Testis (tissue), 3 donors: ENCODE data around the gene LPAR3. TPM values are rescaled to one million over a fixed set of nuclear protein-coding genes. Genes with fewer than 3 reads are reported as not detected.
A peak's percentile ranks its signal among the peaks of the same experiment; 100 is the strongest.

Experiments used
- DNase-seq: peaks from one replicate; pipeline ENCODE4 v3.0.0-alpha.2; 2019
- H3K27ac ChIP-seq, 2 donors: fragments of 200-600 bp; sonication (generic); one replicate each; pipeline ENCODE4 v1.5.1; 2019
- H3K27me3 ChIP-seq: fragments of 200-600 bp; sonication (generic); one replicate; pipeline ENCODE4 v1.5.1; 2019
- H3K36me3 ChIP-seq: fragments of 200-600 bp; sonication (generic); one replicate; pipeline ENCODE4 v1.5.1; 2017; ENCODE audit warnings: low read depth; ENCODE audit errors: missing control alignments
- H3K4me1 ChIP-seq: fragments of 200-600 bp; sonication (generic); one replicate; pipeline ENCODE4 v1.5.1; 2019
- H3K4me3 ChIP-seq, 2 donors: fragments of 200-600 bp; sonication (generic); one replicate each; pipeline ENCODE4 v1.5.1; 2017 to 2019
- H3K9me3 ChIP-seq: fragments of 200-600 bp; sonication (generic); one replicate; pipeline ENCODE4 v1.5.1; 2017
- CTCF ChIP-seq, 3 experiments: fragments of 450-650 bp in 2 of 3; fragments of 200-600 bp in 1 of 3; sonication (generic) in 1 of 3; IDR thresholded peaks; one replicate each; pipeline ENCODE4 v1.5.1; 2016 to 2019; ENCODE audit warnings: antibody characterized with exemption in 3 of 3, mild to moderate bottlenecking in 2 of 3, moderate library complexity in 1 of 3
- POLR2A ChIP-seq: fragments of 450-650 bp; IDR thresholded peaks from one replicate; pipeline ENCODE4 v1.6.1; 2017; ENCODE audit warnings: antibody characterized with exemption, mild to moderate bottlenecking, moderate library complexity
- WGBS, 2 donors: methylation state at CpG; one replicate each; pipeline ENCODE4 v1.1.5; 2018; 5-methylcytosine and 5-hydroxymethylcytosine counted together
- intact Hi-C: fragments of 100-400 bp; cut with DNase I; formaldehyde crosslinking; loops from one replicate; pipeline ENCODE4 v1.15.1; 2023; ENCODE audit warnings: low total_unique reads
- polyA plus RNA-seq: library from polyadenylated mRNA; stranded (reverse); fragments of 350-450 nt; fragmentation: Illumina TruSeq; extraction: RNeasy Lipid Tissue Mini Kit (QIAGEN cat#74804); gene quantifications from one replicate; pipeline ENCODE4 v1.2.3, GENCODE V29; 2014; ENCODE audit warnings: low read depth, low replicate concordance; ENCODE audit not compliant: insufficient read depth
- total RNA-seq, 2 donors: library from RNA; depleted of rRNA; stranded (reverse); fragments of >200 nt; gene quantifications; one replicate each; pipeline ENCODE4 v1.2.3, GENCODE V29; 2016

LPAR3 gene
- total and polyA plus RNA-seq, 3 donors from 2014 or later = 23.3 to 73.8 (median 65.9) TPM

- no peak for DNase-seq
- H3K27me3 ChIP-seq = no peaks in the 10 kb centered on the region
- TF ChIP-seq CTCF (IDR thresholded peaks at IDR 0.05) (no peak), POLR2A (no peak)
- 75 to 81% methylated on average over 2 of the region's 2 CpGs for WGBS, 2 donors
- H3K9me3 ChIP-seq = no peaks in the 10 kb centered on the region
- no peak overlapping the region for H3K4me3 ChIP-seq
- H3K4me1 ChIP-seq = peaks cover 4% of the 10 kb centered on the region
- H3K27ac ChIP-seq = peak overlapping the region in 1 of 2 donors; percentile 26
- intact Hi-C loops = no loop called here
- H3K36me3 ChIP-seq = no peaks in the 10 kb centered on the region
Measured at GRCh38 chr1:84856726-84857270, 36.2 kb downstream of the LPAR3 start.

GRCh38 chr1:84855691-84856630, 37.0 kb downstream of the LPAR3 start:
- Histone ChIP-seq H3K9me3 (no peaks in the 10 kb centered on the region), H3K27ac (peak overlapping the region; percentile 26 to 32), H3K36me3 (no peaks in the 10 kb centered on the region), H3K27me3 (no peaks in the 10 kb centered on the region), H3K4me3 (no peak overlapping the region), H3K4me1 (peaks cover 4% of the 10 kb centered on the region)
- DNase-seq = no peak
- intact Hi-C loops = no loop called here
- TF ChIP-seq CTCF (IDR thresholded peaks at IDR 0.05) (no peak), POLR2A (no peak)
- WGBS, 2 donors = 61 to 68% methylated on average over 8 to 10 of the region's 10 CpGs

- Histone ChIP-seq H3K9me3 (no peaks in the 10 kb centered on the region), H3K27ac (peak overlapping the region in 1 of 2 donors; percentile 26), H3K4me1 (peaks cover 4% of the 10 kb centered on the region), H3K27me3 (no peaks in the 10 kb centered on the region), H3K36me3 (no peaks in the 10 kb centered on the region), H3K4me3 (no peak overlapping the region)
- WGBS, 2 donors = 79 to 90% methylated on average over 3 of the region's 3 CpGs
- intact Hi-C loops = no loop called here
- TF ChIP-seq POLR2A (no peak), CTCF (IDR thresholded peaks at IDR 0.05) (no peak)
- no peak for DNase-seq
Measured at GRCh38 chr1:84855168-84855567, 37.8 kb downstream of the LPAR3 start.

GRCh38 chr1:84853741-84854721, 39.0 kb downstream of the LPAR3 start:
- H3K4me1 ChIP-seq = peaks cover 10% of the 10 kb centered on the region
- no peak for DNase-seq
- TF ChIP-seq POLR2A (no peak), CTCF (IDR thresholded peaks at IDR 0.05) (no peak)
- no peaks in the 10 kb centered on the region for H3K36me3 ChIP-seq
- peak overlapping the region in 1 of 2 donors; percentile 26 for H3K27ac ChIP-seq
- no peaks in the 10 kb centered on the region for H3K27me3 ChIP-seq
- no peak overlapping the region for H3K4me3 ChIP-seq
- WGBS, 2 donors = 78 to 86% methylated on average over 2 of the region's 2 CpGs
- intact Hi-C loops = no loop called here
- no peaks in the 10 kb centered on the region for H3K9me3 ChIP-seq
